GM19193 (cell line): ENCODE data around the gene CSTPP1.

Source experiments
- POLR2A ChIP-seq: IDR thresholded peaks from 4 replicates; pipeline ENCODE4 v1.6.1; 2011; ENCODE audit not compliant: insufficient read depth, insufficient read length; ENCODE audit errors: extremely low read depth

The CSTPP1 gene

GRCh38 chr11:47147250-47147649 is 210.7 kb downstream of the CSTPP1 start:
- TF ChIP-seq POLR2A, result no peak

GRCh38 chr11:47147681-47148080 is 211.1 kb downstream of the CSTPP1 start:
- no peak for TF ChIP-seq POLR2A

GRCh38 chr11:47148270-47148669 is 211.7 kb downstream of the CSTPP1 start:
- no peak for TF ChIP-seq POLR2A

- no peak for TF ChIP-seq POLR2A
Measured at GRCh38 chr11:47148903-47149531, 212.5 kb downstream of the CSTPP1 start.

GRCh38 chr11:47149782-47150181 is 213.2 kb downstream of the CSTPP1 start:
- no peak for TF ChIP-seq POLR2A

GRCh38 chr11:47152126-47152952 is 215.8 kb downstream of the CSTPP1 start:
- no peak for TF ChIP-seq POLR2A

GRCh38 chr11:47152953-47153950 is 216.7 kb downstream of the CSTPP1 start:
- no peak for TF ChIP-seq POLR2A

GRCh38 chr11:47154616-47155570 is 218.3 kb downstream of the CSTPP1 start:
- no peak for TF ChIP-seq POLR2A

GRCh38 chr11:47155879-47156278 is 219.3 kb downstream of the CSTPP1 start:
- TF ChIP-seq POLR2A, result no peak

GRCh38 chr11:47156333-47156732 is 219.8 kb downstream of the CSTPP1 start:
- TF ChIP-seq POLR2A, result no peak

- TF ChIP-seq POLR2A, result no peak
Measured at GRCh38 chr11:47156951-47157350, 220.4 kb downstream of the CSTPP1 start.

- TF ChIP-seq POLR2A, result no peak
Measured at GRCh38 chr11:47157805-47158204, 221.2 kb downstream of the CSTPP1 start.

GRCh38 chr11:47158242-47158641 is 221.7 kb downstream of the CSTPP1 start:
- no peak for TF ChIP-seq POLR2A

- no peak for TF ChIP-seq POLR2A
Measured at GRCh38 chr11:47160753-47161133, 224.2 kb downstream of the CSTPP1 start.
